ENCODE data around the gene CFAP61. TPM values are rescaled to one million over a fixed set of nuclear protein-coding genes. Genes with fewer than 3 reads are reported as not detected.

Gene CFAP61
- total RNA-seq, 1 experiment from 2014 or later = 0.61 TPM

GRCh38 chr20:20034486-20034885, 17.8 kb upstream of the CFAP61 start:
- ATAC-seq (no peak), DNase-seq (ENCODE audit: low spot score) (no peak)
- Mint-ChIP-seq H3K27ac (no peak overlapping the region), H3K4me3 (no peak overlapping the region), H3K9me3 (no peaks in the 10 kb centered on the region), H3K27me3 (ENCODE audit: low read depth) (no peaks in the 10 kb centered on the region), H3K4me1 (peaks cover 5% of the 10 kb centered on the region), H3K36me3 (peaks cover 52% of the 10 kb centered on the region)
- POLR2A ChIA-PET = no interaction called here
- CTCF ChIA-PET = no interaction called here
- TF ChIP-seq, protein P1, sequence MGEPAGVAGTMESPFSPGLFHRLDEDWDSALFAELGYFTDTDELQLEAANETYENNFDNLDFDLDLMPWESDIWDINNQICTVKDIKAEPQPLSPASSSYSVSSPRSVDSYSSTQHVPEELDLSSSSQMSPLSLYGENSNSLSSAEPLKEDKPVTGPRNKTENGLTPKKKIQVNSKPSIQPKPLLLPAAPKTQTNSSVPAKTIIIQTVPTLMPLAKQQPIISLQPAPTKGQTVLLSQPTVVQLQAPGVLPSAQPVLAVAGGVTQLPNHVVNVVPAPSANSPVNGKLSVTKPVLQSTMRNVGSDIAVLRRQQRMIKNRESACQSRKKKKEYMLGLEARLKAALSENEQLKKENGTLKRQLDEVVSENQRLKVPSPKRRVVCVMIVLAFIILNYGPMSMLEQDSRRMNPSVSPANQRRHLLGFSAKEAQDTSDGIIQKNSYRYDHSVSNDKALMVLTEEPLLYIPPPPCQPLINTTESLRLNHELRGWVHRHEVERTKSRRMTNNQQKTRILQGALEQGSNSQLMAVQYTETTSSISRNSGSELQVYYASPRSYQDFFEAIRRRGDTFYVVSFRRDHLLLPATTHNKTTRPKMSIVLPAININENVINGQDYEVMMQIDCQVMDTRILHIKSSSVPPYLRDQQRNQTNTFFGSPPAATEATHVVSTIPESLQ (CRISPR knock-in tag; IDR thresholded peaks at IDR 0.05) = no peak
- TF ChIP-seq HMGA2 (CRISPR knock-in tag; IDR thresholded peaks at IDR 0.05) (no peak), TCF7 (CRISPR knock-in tag; IDR thresholded peaks at IDR 0.05; ENCODE audit: low read depth) (no peak), PRDM15 (CRISPR knock-in tag; IDR thresholded peaks at IDR 0.05) (no peak)

DNA sequence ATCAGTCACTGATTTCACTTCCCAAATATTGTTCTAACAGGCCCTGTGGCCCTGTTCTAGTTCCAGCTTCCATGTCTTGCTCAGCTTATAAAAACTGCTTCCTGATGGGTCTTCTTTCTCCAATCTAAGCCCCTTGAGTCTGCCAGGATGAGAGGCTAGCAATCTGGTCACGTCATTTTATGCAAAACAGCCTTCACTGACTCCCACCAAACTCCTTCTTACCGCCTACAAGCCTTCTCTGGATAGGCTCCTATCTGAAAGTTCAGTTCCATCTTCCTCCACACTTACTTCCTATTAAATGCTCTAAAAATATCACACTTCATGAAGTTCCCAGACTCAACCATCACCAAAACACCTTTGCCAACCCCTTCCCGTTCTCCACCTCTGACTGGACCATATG, 15.6 kb upstream of the CFAP61 start:
- ChIA-PET POLR2A (no interaction called here), CTCF (no interaction called here)
- Mint-ChIP-seq H3K9me3 (no peaks in the 10 kb centered on the region), H3K27ac (no peak overlapping the region), H3K36me3 (peaks cover 69% of the 10 kb centered on the region), H3K4me3 (no peak overlapping the region), H3K27me3 (ENCODE audit: low read depth) (no peaks in the 10 kb centered on the region), H3K4me1 (peaks cover 5% of the 10 kb centered on the region)
- DNase-seq (ENCODE audit: low spot score) (no peak), ATAC-seq (no peak)
- TF ChIP-seq ZBTB43 (CRISPR knock-in tag; IDR thresholded peaks at IDR 0.05) = no peak
- no peak for TF ChIP-seq ZBTB21 (CRISPR knock-in tag; IDR thresholded peaks at IDR 0.05; ENCODE audit: borderline replicate concordance)
- no peak for TF ChIP-seq PRDM15 (CRISPR knock-in tag; IDR thresholded peaks at IDR 0.05)
- TF ChIP-seq KAT7 (CRISPR knock-in tag; IDR thresholded peaks at IDR 0.05; ENCODE audit: borderline replicate concordance) = no peak
- no peak for TF ChIP-seq CDX4 (CRISPR knock-in tag; IDR thresholded peaks at IDR 0.05; ENCODE audit: borderline replicate concordance)
- no peak for TF ChIP-seq ZNF396 (CRISPR knock-in tag; IDR thresholded peaks at IDR 0.05; ENCODE audit: borderline replicate concordance)
- TF ChIP-seq EMX1 (CRISPR knock-in tag; IDR thresholded peaks at IDR 0.05) = no peak
- TF ChIP-seq, protein P2, sequence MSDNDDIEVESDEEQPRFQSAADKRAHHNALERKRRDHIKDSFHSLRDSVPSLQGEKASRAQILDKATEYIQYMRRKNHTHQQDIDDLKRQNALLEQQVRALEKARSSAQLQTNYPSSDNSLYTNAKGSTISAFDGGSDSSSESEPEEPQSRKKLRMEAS (CRISPR knock-in tag; IDR thresholded peaks at IDR 0.05) = no peak
